Astrocyte of the hippocampus (primary cell): ENCODE measurements around the gene NTM.

ENCODE experiments used
- DNase-seq: peaks from one replicate; pipeline ENCODE4 v3.0.0; 2011; ENCODE audit warnings: low read depth, low spot score

NTM gene

GRCh38 chr11:131549770-131550169 lies 179.4 kb downstream of the NTM start:
- DNase-seq = no peak

DNA sequence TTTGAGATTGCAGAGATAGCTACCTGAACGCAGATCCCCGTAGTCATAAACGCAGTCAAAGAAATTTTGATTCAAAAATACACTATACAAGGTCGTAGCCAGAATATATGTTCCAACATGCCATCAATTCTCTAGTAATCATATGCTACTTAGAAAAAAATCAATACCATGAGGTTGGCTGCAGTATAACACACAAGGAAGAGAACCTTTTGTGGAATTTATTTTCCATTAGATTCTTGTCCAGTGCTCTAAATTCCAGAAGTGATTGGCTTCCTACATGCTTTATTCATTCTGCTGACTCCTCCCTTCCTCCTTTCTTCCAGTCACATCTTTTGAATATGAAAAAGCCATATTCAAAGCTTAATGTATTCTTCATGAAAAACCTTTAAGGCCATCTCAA lies 189.9 kb downstream of the NTM start:
- no peak for DNase-seq

DNA sequence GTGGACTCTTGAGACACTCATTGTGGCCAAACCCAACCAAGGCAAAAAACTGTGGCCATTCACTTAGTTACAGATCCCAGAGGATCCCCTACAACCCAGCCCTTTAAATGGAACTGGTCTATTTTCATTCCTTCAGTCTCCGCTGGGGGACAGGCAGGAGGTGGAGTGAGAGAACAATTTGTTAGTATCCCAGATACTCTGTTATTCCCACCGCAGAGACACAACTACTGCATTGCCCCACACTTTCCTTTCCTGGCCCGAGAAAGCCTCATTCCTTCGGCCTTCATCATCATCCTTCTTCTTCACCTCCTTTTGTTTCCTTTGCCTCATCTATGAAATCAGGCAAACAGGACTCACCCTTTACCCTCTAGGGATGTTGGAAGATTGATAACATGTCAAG lies 191.1 kb downstream of the NTM start:
- DNase-seq = no peak

- DNase-seq = no peak
Observed at GRCh38 chr11:131561972-131562371, 191.6 kb downstream of the NTM start.

DNA sequence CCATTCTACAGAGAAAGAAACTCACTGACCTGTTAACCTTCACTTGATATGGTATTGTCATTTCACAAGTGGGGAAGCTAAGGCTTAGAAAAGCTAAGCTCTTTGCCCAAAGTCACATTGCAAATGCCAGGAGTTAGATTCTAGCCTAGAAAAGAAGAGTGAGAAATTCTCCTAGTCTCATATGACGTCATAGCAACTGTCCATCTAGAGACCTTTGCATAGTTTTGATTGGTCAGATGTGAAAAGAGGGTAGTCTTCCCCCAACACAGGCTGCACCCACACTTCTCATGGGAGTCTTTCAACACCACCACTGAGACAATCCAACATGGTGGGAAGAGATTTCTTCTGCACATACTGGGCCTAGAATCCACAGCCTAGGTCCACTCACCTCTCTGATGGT lies 197.9 kb downstream of the NTM start:
- DNase-seq = no peak

GRCh38 chr11:131571571-131571970 lies 201.2 kb downstream of the NTM start:
- no peak for DNase-seq

DNA sequence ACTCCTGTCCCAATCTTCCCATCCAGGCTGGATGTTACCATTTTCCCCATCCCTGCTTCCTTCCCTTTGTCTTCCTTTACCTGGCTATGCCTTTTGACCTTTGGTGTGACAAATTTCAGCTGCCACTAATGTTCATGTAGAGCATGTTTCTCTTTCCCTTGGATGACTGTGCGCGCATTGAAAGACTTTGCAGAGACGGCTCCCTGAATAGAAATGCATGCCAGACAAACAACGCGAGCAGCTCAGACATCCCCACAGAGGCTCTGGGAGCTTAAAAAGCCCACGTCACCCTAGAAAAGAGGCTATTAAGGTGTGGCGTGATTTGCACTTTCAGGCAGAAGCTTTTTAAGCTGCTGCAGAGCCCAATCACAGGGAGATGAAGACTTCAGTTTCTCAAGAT lies 202.0 kb downstream of the NTM start:
- DNase-seq = peak; percentile 17

DNA sequence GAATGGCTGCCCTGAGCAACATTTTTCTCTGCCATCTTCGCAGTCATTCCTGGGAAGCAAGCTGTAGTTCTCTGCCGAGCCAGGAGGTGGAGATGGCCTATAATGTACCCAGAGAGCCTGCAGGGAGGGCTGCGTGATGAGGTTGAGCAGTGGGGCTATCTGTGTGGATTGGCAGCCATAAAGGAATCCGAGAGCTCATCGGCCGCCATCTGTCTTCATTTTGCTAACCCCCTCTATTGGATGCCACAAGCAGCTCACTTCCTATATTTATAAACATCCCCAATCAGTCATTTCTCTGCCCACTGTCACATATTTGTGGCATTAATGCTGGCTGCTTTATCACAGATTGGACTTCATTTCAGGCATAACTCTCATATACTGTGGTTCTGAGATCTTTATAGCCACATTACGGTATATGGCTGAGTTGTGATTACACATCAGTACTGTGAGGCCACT lies 209.5 kb downstream of the NTM start:
- peak; percentile 73 for DNase-seq

GRCh38 chr11:131580476-131580875 lies 210.1 kb downstream of the NTM start:
- DNase-seq = no peak

- DNase-seq = no peak
Observed at GRCh38 chr11:131581046-131581445, 210.6 kb downstream of the NTM start.

- DNase-seq = no peak
Observed at GRCh38 chr11:131582021-131582525, 211.7 kb downstream of the NTM start.

GRCh38 chr11:131583421-131583820 lies 213.0 kb downstream of the NTM start:
- no peak for DNase-seq

- no peak for DNase-seq
Observed at GRCh38 chr11:131583938-131584337, 213.5 kb downstream of the NTM start.

DNA sequence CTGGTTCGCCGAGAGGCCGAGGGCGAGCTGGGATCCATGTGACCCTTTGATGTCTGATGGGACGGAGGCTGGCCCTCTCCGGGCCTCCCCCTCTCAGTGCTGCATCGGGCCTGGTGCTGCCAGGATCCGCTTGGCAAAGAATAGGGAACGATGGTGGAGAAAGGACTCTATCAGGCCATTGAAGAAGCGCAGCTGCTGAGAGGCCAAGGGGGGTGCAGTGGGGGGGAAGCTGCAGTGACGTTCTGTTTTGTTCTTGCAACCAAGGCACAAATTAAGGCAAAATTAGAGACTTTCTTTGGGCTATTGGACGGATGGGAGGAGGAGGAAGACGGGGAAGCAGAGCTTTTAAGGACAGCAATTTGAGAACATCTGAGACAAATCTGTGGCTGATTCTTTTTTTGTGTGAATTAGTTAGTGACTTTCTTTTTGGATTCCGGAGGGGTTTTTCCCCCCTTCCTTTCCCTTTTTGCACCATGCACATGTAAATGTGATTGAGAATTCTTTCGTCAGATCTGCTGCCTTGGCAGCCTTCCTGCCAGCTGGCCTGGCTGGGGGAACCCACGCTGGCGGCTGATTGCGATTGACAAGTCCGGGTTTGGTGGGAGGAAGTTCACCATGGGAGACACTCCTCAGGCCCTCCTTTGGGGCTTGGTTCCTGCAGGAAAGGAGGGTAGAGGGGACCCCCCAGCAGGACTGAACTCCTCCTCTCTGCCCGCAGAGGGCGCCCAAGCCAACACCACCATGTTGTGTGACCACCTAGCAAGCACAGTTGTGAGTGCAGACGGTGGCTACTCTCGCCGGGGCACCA lies 214.6 kb downstream of the NTM start:
- peak; percentile 55 for DNase-seq

- no peak for DNase-seq
Observed at GRCh38 chr11:131588057-131588456, 217.6 kb downstream of the NTM start.

DNA sequence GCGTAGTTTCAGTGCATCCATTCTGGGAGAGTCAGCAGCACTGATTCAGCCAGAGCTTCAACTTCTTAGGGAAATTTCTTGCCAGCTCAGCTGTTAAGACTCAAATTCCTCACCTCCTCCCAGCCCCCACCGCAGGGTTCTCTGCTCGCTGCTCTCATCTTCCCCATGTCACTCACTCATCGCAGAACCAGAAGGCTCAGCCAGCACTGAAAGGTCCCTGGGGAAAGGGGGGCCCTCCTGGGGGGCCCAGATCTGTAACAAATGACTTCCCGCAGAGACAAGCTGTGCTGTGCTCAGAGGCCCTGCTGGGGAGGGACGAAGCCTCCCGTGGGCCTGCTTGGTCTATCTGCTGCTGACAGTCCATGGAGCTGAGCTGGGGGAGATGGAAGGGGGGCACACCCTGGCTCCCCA lies 220.6 kb downstream of the NTM start:
- peak; percentile 39 for DNase-seq

GRCh38 chr11:131592152-131592551 lies 221.7 kb downstream of the NTM start:
- DNase-seq = no peak

- DNase-seq = no peak
Observed at GRCh38 chr11:131592734-131593133, 222.3 kb downstream of the NTM start.

GRCh38 chr11:131593301-131593700 lies 222.9 kb downstream of the NTM start:
- DNase-seq = no peak

- no peak for DNase-seq
Observed at GRCh38 chr11:131595797-131596196, 225.4 kb downstream of the NTM start.

DNA sequence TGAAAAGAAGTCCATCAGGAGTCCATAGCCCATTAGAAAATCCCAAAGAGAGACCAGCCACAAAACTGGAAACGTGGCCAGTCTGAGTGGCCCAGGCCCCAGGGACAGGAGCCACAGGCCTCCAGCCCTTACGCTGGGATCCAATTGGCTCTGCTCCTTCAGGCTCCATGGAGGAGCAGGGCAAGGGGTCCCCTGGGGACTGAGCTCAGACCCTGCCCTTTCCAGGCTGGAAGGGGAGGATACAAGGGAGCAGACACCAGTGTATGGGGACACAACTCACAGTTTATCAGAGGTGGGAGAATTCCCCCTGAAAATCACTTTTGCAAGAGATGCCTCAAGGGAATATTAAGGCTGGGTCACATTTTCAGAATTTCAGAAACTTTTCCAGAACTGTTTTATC lies 227.5 kb downstream of the NTM start:
- DNase-seq = no peak

DNA sequence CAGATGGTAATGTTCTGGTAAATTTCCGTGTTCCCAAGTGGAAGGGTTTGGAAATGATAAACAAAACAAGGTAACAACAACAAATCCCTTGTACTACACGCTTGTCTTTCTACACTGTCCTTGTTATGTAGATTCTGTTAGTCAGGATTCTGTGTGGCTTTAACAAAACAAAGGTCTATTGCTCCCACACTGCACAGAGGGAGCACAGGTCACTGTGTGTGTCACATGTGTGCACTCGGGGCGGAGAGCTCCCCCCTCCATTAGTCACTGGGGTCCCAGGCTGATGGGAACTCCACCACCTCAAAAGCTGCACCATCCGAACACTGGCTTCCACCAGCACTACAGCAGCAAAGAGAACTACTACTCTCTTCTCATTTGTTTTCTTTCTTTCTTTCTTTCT lies 227.9 kb downstream of the NTM start:
- peak; percentile 31 for DNase-seq

GRCh38 chr11:131599285-131599684 lies 228.9 kb downstream of the NTM start:
- no peak for DNase-seq

DNA sequence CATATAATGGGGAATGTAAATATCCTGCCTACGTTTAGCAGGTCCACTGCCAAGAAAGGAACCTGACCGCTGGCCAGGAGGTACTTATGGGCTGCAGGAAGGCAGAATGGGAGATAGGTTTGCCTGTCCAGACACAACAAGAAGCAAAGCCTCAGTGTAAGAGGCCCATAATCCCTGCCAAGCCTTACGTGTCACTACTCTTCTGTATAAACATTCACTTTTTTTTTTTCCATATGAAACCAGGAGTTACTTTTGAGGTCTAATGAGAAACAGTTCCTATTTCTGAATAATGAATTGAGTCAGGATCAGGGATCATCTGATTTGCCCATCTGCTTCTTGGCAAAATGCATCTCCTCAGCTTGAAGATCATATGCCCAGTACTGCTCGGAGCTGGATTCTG lies 230.2 kb downstream of the NTM start:
- DNase-seq = no peak
